HL-60/S4 (cell line): ENCODE data around the gene ZNF710.
"Not testable (repeated sequence)": the region's sequence is repeated elsewhere in the genome, so short reads cannot be mapped to it uniquely, and the experiment has no call there.

Source experiments
- in situ Hi-C: fragments of 300-500 bp; cut with MboI; formaldehyde crosslinking; loops from 2 replicates; pipeline ENCODE4 v1.14.3; 2022; ENCODE audit warnings: low sequenced_read_pairs

ZNF710 gene, protein sequence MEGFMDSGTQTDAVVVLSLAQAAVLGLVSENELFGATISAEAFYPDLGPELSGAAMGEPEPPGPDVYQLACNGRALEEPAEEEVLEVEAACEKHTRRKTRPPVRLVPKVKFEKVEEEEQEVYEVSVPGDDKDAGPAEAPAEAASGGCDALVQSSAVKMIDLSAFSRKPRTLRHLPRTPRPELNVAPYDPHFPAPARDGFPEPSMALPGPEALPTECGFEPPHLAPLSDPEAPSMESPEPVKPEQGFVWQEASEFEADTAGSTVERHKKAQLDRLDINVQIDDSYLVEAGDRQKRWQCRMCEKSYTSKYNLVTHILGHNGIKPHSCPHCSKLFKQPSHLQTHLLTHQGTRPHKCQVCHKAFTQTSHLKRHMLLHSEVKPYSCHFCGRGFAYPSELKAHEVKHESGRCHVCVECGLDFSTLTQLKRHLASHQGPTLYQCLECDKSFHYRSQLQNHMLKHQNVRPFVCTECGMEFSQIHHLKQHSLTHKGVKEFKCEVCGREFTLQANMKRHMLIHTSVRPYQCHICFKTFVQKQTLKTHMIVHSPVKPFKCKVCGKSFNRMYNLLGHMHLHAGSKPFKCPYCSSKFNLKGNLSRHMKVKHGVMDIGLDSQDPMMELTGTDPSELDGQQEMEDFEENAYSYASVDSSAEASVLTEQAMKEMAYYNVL

DNA sequence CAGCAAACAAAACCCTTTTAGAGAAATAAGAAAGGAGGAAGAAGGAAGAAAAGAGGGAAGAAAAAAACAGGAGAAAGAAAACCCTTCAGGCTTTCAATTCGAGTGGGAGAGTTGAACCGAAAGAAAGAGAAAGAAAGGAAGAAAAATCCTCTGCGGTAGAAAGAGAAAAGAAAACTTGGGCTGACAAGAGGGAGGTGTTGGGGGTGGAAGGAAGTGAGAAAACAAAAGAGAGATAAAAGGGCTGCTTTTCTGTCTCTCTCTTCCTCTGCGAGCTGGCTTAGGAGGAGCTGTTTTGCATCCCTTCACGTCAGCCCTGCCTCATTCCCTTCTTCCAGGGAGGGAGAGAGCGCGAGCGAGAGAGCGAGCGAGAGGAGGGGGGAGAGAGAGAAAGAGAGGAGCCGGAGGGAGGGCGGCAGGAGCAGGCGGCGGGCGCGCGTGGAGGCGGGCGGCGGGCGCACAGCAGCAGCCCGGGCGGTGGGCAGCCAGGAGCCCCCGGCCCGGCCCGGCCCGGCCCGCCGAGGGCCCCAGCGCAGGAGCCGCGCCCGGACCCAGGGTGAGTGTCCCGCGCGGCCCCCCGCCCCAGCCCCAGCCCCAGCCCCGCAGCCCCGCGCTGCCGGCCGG, at the start of gene ZNF710:
Gene ZNF710, plus strand, starts transcription at position 263 of the 621 bp plus-strand sequence. CDS start 65,814 bp downstream, outside the sequence.
- in situ Hi-C loops: no loop called here

DNA sequence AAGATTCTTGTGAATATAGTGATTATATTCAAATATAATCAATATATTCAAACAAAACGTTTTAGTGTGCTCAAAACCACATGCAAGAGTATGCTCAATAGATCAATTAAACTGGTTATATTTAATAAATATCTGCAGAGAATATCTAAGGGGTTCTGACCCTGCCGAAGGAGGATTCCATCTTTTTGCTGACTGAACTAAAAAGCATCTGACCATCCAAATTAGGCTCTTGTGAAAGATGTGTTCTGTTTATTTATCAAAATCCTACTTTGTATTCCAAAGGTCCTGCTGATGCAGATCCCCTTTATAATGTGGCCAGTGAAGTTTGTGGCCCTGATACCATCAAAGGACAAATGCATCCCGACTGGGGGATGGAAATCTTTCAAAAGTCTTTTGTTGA, 46.6 kb upstream of the ZNF710 start:
- in situ Hi-C loops: no loop called here

DNA sequence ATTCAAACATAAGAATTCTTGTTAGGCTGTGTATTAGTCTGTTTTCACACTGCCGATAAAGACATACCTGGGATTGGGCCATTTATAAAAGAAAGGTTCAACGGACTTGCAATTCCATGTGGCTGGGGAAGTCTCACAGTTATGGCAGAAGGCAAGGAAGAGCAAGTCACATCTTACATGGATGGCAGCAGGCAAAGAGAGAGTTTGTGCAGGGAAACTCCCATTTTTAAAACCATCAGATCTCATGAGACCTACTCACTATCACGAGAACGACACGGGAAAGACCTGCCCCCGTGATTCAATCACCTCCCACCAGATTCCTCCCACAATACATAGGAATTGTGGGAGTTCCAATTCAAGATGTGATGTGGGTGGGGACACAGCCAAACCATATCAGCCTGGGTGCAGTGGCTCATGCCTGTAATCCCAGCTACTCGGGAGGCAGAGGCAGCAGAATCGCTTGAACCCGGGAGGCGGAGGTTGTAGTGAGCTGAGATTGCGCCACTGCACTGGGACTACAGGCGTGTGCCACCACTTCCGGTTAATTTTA, 45.6 kb upstream of the ZNF710 start:
- in situ Hi-C loops: not testable (repeated sequence)

DNA sequence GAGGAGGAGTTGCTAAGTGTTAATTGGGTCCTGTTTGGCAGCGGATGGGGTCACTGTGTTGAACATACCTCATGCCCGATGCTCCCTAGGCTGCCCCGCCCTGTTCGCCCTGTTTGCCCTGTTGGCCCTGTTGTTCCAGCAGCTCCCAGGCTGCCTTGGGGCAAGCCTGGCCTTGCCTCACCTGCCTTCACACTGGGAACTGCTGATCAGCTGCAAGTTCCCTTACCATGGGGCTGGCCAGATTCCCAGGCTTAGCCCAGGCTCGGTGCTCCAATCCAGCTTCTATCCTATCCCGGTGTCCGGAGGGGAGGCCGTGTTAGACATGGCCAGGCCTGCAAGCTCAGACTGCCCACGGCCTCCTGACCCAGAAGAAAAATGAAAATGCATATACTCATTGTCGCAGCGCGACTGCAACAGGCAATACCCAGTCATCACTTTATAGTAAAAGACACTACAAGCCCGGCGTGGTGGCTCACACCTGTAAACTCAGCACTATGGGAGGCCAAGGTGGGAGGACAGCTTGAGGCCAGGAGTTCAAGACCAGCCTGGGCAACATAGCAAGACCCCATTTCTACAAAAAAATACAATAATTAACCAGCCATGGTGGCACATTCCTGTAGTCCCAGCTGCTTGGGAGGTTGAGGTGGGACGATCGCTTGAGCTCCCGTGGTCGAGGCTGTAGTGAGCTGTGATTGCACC, 42.9 kb upstream of the ZNF710 start:
- in situ Hi-C loops: no loop called here

DNA sequence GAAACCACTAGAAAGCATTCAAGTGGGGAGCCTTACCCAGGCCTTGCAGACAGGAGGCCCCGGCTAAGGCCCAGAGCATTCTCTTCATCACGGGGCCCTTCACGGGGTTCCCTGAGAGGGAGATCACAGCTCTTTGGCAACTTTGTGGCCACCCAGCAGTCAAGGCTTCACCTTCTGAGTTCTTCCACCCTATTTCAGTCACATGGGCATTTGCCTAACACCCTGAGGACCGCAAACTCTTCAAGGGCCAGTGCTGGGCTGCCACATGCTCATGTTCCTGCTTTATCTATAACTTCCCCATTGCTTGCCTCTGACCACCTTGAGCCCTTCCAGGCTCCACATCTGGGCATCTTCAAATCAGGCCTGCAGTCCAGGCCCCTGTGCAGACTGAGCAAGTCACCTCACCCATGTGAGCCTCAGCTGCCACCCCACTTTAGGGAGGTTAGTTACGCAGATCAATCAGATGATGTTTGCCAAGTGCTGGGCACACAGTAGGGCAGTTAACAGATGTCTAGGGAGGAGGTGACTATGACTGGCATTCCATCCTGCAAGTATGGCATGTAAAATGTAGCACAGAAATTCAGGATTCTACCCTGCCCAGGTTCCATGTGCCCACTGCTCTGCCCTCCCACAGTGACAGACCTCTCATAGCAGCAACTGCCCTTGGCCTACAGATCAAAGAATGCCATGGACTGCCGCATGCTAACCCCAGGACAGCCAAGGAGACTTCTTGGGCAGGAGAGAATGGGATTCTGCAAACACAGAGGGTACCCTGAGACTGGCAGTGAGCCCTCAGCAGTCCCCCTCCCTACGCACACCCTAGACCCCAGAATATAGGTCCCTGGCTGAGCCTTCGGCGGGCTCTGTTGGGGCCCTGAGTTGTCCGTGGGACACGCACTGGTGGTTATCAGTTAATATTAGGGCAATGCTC, 37.6 kb upstream of the ZNF710 start:
- in situ Hi-C loops: no loop called here

DNA sequence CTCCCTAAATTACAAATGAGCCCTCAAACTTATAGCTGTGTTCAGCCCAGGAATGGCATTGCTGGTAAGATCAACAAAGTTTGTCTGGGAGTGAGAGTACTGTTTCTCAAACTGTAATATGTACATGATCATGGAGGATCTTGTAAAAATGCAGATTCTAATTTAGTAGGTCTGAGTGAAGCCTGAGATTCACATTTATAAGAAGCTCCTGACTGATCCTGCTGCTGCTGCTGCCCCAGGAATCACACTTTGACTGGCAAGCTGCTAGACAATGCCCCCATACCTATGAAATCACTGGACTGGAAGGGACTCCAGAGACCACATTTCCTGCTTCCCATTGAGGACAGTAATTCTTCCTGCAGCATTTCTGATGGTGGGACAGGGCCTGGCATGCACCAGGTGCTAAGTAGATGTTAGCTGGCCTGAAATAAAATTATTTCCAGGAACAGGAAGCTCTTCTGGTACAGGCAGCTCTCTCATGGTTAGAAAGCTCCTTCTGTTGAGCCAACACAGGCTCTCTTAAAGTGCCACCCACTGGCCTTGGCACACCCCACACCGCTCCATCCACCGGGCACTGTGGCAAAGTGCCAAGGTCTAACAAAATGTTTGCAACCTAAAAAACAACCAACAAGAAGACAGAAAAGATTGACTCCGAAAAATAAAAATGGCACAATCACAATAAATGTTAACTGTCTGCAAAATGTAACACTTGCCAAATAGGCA, 36.7 kb upstream of the ZNF710 start:
- in situ Hi-C loops: no loop called here

DNA sequence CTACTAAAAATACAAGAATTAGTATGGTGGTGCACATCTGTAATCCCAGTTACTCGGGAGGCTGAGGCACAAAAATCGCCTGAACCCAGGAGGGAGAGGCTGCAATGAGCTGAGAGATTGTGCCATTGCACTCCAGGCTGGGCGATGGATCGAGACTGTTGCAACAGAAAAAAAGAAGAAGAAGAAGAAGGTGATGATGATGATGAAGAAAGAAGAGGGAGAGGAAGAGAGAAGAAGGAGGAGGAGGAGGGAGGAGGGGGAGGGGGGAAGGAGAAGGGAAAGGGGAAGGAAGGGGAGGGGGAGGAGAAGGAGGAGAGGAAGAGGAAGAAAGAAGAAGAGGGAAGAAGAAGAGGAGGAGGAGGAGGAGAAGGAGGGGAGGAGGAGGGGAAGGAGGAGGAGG, 33.2 kb upstream of the ZNF710 start:
- in situ Hi-C loops: no loop called here

DNA sequence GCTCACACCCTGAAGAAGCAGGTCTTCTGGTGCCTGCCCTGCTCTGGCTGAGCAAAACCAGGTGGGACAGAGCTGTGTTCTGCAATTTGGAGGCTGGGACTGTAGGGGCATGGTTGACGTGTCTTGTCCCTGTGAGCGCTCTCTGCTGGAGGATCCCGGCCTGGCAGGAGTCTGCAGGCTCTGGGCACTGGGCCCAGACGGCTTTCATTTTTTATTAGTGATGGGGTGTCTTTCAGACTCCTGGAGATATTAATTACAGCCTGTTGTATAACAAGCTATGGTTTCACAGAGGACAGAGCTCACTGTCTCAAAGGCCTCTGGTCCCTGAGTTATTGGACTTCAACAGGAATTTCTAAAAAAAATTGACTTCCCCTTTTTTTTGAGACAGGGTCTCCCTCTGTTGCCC, 29.5 kb upstream of the ZNF710 start:
- in situ Hi-C loops: no loop called here

DNA sequence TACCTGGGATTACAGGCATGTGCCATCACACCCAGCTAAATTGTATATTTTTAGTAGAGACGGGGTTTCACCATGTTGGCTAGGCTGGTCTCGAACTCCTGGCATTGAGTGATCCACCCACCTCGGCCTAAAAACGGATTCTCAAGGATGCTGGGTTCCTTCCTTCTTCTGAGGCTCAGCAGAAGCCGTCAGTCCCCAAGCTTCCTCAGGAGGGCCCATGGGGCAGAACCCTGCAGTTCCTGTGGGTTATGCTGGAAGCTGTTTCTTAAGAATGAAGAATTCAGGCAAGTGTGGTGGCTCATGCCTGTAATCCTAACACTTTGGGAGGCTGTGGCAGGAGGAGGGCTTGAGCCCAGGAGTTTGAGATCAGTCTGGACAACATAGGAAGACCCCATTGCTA, 29.0 kb upstream of the ZNF710 start:
- in situ Hi-C loops: no loop called here

DNA sequence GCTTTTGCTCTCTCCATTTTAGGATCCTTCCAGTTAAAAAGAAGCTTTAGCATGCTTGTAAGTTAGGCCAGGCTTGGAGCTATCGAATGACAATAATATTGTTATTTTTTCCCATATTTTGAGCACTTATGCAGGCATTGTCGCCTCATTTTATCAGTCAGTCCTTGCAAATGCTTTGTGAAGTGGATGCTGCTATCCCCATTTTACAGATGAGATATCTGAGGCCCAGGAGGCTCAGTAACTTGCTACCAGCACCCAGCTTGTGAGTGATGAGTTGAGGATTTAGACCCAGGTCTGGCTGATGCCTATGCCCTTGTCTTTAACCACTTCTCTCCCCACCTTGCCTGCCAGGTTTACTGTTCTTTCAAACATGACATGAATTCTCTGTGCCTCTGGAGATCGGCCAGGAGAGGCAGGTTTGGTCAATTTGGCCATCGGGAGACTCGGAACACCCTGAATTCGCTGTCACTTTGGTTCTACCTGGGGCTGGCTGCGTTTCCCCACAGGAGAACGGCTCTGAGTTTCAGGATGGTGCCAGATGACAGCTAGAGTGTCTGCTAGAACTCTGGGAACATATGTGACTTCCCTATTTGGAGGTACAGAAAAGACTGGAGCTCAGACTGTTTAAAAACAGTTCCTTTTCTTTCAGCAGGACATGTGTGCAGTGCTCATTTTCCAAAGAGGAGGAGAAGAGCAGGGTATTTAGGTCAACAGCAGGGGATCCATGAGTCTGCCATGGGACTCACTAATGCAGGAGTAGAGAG, 25.5 kb upstream of the ZNF710 start:
- in situ Hi-C loops: no loop called here

DNA sequence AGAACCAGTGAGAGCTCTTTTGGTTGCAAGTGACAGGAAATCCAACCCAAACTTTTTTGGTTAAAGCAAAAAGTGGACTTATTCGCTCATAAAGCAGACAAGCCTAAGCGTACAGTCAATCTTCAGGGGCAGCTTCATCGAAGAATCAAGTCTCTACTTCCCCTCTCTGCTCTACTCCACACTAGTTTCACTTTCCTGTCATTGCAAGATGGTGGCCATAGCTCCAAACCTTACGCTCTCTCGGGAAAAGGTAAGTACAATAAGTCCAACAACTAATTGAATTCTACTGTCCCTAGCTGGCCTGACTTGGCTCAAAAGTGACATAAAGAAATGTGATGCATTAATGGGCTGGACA, 24.9 kb upstream of the ZNF710 start:
- in situ Hi-C loops: no loop called here

DNA sequence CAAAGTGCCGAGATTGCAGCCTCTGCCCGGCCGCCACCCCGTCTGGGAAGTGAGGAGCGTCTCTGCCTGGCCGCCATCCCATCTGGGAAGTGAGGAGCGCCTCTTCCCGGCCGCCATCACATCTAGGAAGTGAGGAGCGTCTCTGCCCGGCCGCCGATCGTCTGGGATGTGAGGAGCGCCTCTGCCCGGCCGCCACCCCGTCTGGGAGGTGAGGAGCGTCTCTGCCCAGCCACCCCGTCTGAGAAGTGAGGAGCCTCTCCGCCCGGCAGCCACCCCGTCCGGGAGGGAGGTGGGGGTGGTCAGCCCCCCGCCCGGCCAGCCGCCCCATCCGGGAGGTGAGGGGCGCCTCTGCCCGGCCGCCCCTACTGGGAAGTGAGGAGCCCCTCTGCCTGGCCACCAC, 23.3 kb upstream of the ZNF710 start:
- in situ Hi-C loops: not testable (repeated sequence)

DNA sequence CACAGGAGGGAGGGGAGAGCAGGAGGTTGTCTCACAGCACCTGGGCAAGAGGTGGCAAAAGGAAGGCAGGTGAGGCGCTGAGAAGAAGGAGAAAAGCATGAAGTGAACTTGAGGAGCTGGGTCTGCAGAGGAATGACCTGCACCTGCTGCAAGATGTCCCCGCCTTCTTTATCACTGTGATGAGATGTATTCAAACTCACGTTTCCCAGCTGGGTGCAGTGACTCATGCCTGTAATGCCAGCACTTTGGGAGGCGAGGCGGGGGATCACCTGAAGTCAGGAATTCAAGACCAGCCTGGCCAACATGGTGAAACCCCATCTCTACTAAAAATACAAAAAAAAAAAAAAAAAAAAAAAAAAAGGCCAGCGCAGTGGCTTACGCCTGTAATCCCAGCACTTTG, 22.2 kb upstream of the ZNF710 start:
- in situ Hi-C loops: no loop called here

DNA sequence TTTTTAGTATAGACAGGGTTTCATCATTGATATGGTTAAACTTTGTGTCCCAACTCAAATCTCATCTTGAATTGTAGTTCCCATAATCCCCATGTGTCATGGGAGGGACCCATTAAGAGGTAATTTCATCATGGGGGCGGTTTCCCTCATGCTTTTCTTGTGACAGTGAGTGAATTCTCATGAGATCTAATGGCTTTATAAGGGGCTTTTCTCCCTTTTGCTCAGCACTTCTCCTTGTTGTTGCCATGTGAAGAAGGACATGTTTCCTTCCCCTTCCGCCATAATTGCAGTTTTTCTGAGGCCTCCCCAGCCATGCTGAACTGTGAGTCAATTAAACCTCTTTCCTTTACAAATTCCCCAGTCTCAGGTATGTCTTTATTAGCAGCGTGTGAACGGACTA, 20.2 kb upstream of the ZNF710 start:
- in situ Hi-C loops: no loop called here

DNA sequence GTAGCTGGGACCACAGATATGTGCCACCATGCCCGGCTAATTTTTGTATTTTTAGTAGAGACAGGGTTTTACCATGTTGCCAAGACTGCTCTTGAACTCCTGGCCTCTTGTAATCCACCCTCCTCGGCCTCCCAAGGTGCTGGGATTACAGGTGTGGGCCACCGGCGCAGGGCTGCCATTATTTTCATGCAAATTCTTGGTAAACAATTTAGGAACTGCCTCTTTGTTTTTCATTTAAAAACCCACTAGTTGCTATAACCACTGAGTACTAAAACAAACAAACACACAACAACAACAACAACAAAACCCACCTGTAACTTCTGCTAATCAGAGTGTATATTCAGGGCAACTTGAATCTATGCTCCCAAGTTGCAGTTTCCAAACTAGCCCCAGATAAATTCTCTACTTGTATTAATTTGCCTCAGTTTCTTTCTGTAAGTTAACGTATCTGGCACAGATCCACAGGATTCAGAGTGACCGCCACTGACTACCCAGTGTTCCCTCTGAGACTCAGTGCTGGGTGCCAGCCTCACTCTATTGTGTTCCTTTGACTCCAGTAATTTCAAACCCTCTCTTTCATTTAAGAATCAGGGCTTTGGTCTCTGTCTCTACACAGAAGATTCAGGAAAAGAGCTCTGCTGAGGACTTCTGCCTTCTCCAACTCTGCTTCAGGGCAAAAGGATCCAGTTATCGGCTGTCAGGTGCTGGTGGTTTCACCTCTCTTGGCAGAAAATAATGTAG, 18.6 kb upstream of the ZNF710 start:
- in situ Hi-C loops: no loop called here

DNA sequence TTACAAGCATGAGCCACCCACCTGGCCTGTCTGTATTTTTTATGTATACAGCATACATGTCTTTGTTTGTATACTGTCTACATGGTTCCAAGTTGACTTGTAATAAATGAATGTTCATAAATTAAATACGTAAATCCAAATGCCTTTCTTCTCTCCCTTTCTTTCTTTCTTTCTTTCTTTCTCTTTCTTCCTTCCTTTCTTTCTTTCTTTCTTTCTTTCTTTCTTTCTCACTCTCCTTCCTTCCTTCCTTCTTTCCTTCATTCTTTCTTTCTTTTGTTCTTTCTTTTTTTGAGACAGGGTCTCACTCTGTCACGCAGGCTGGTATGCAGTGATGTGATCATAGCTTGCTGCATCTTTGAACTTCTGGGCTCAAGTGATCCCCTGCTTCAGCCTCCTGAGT, 17.1 kb upstream of the ZNF710 start:
- in situ Hi-C loops: no loop called here

DNA sequence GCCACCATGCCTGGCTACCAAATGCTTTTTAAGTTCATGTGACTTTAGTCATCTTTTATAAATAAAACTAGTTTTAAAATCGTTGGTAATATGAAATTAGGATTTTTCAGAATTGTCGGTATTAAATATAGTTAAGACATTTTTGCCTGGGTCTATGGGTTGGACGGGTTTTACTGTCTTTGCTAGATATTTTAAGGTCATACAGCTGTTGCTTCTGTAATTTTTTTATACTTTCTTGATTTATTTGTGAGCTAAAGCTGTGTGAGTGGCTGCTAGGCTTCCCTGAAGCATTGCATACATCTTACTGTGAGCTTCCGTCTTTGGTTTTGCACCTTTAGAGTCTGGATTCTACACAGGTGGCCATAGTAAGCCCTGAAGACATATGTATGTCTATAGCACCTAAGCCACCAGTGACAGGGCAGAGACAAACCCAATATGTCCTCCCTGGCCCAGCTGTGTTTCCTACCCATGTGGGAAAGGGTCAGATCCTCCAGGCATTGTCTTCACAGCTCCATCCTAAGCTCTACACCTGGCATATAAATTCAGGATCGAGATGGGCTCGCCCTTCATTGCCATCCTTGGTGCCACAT, 16.6 kb upstream of the ZNF710 start:
- in situ Hi-C loops: no loop called here

DNA sequence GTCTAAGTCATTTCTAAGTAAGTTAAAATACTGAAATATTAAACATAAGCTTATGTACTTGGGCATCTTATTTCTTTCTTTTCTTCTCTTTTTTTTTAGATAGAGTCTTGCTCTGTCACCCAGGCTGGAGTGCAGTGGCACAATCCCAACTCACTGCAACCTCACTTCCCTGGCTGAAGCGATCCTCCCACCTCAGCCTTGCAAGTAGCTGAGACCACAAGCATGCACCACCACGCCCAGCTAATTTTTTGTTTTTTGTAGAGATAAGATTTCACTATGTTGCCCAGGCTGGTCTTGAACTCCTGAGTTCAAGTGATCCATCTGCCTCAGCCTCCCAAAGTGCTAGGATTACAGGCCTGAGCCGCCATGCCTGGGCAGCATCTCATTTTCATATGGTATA, 16.0 kb upstream of the ZNF710 start:
- in situ Hi-C loops: no loop called here
